Natural killer cell treated with Interleukin-12 subunit alpha and Interleukin-12 subunit beta and Interleukin-15 and Interleukin-18, amount 100 ng/mL, for 72 hours (primary cell): Measurements from ENCODE around the gene GOLGA8G. TPM values are rescaled to one million over a fixed set of nuclear protein-coding genes. Genes with fewer than 3 reads are reported as not detected.
"Not testable (repeated sequence)": the region's sequence is repeated elsewhere in the genome, so short reads cannot be mapped to it uniquely, and the experiment has no call there.

Experiments used
- ATAC-seq, 2 donors: fragments of 150-1000 bp; cut with Tn5 transposase in 1 of 2; sonication (Bioruptor Pico), chemical (Tn5 transposase) in 1 of 2; 2 replicates each; pipeline ENCODE4 v1.10.0; 2021
- DNase-seq: peaks from one replicate; pipeline ENCODE4 v3.0.0; 2022; ENCODE audit warnings: low spot score
- H3K27ac Mint-ChIP-seq, 2 donors: 1 replicate in 1 of 2; 2 replicates in 1 of 2; pipeline ENCODE4 v1.8.0; 2022; ENCODE audit warnings: mixed read lengths in 2 of 2, mild to moderate bottlenecking in 1 of 2, moderate library complexity in 1 of 2
- H3K27me3 Mint-ChIP-seq, 2 donors: 1 replicate in 1 of 2; 2 replicates in 1 of 2; pipeline ENCODE4 v1.8.0; 2022; ENCODE audit warnings: mixed read lengths in 2 of 2
- H3K36me3 Mint-ChIP-seq: one replicate; pipeline ENCODE4 v1.8.0; 2022; ENCODE audit warnings: mixed read lengths
- H3K4me1 Mint-ChIP-seq, 2 donors: 1 replicate in 1 of 2; 2 replicates in 1 of 2; pipeline ENCODE4 v1.8.0; 2022; ENCODE audit warnings: low read depth in 2 of 2, mixed read lengths in 2 of 2, mild to moderate bottlenecking in 1 of 2
- H3K4me3 Mint-ChIP-seq: one replicate; pipeline ENCODE4 v1.8.0; 2022; ENCODE audit warnings: mixed read lengths
- H3K9me3 Mint-ChIP-seq: 2 replicates; pipeline ENCODE4 v1.8.0; 2022; ENCODE audit warnings: mixed read lengths
- total RNA-seq, 2 donors: library from RNA; stranded (reverse); gene quantifications; one replicate each; pipeline ENCODE4 v1.2.3, GENCODE V29; 2022

GOLGA8G gene
- not detected for total RNA-seq

GRCh38 chr15:28532954-28533353, at the start of gene GOLGA8G:
Gene GOLGA8G, minus strand, starts transcription at chr15:28532971. Its CDS starts 62 bp downstream, at chr15:28532909.
- H3K27me3 Mint-ChIP-seq, H3K4me3 Mint-ChIP-seq, H3K4me1 Mint-ChIP-seq, H3K36me3 Mint-ChIP-seq, ATAC-seq, H3K9me3 Mint-ChIP-seq, H3K27ac Mint-ChIP-seq, DNase-seq: not testable (repeated sequence)

GRCh38 chr15:28573351-28573750, 40.6 kb upstream of the GOLGA8G start:
- not testable (repeated sequence) for H3K9me3 Mint-ChIP-seq, H3K27me3 Mint-ChIP-seq, H3K36me3 Mint-ChIP-seq, ATAC-seq, H3K27ac Mint-ChIP-seq, DNase-seq, H3K4me3 Mint-ChIP-seq, H3K4me1 Mint-ChIP-seq

- not testable (repeated sequence) for H3K9me3 Mint-ChIP-seq, H3K4me3 Mint-ChIP-seq, H3K27ac Mint-ChIP-seq, ATAC-seq, H3K4me1 Mint-ChIP-seq, DNase-seq, H3K36me3 Mint-ChIP-seq, H3K27me3 Mint-ChIP-seq
Observed at GRCh38 chr15:28553268-28553667, 20.5 kb upstream of the GOLGA8G start, which contains the start of gene GOLGA6L25. Gene GOLGA6L25, plus strand, starts transcription at chr15:28553568. Its CDS starts 61 bp downstream, at chr15:28553629.

GRCh38 chr15:28515208-28515607, 17.6 kb downstream of the GOLGA8G start:
- H3K27me3 Mint-ChIP-seq, DNase-seq, H3K27ac Mint-ChIP-seq, H3K9me3 Mint-ChIP-seq, ATAC-seq, H3K4me3 Mint-ChIP-seq, H3K36me3 Mint-ChIP-seq, H3K4me1 Mint-ChIP-seq: not testable (repeated sequence)

- not testable (repeated sequence) for H3K36me3 Mint-ChIP-seq, H3K27ac Mint-ChIP-seq, H3K4me1 Mint-ChIP-seq, H3K27me3 Mint-ChIP-seq, H3K4me3 Mint-ChIP-seq, ATAC-seq, DNase-seq, H3K9me3 Mint-ChIP-seq
Observed at GRCh38 chr15:28514128-28514527, 18.6 kb downstream of the GOLGA8G start.

GRCh38 chr15:28508217-28508889, 24.4 kb downstream of the GOLGA8G start:
- not testable (repeated sequence) for H3K9me3 Mint-ChIP-seq, H3K36me3 Mint-ChIP-seq, H3K4me3 Mint-ChIP-seq, ATAC-seq, DNase-seq, H3K4me1 Mint-ChIP-seq, H3K27me3 Mint-ChIP-seq, H3K27ac Mint-ChIP-seq

- not testable (repeated sequence) for H3K27me3 Mint-ChIP-seq, H3K36me3 Mint-ChIP-seq, DNase-seq, H3K9me3 Mint-ChIP-seq, H3K4me3 Mint-ChIP-seq, ATAC-seq, H3K4me1 Mint-ChIP-seq, H3K27ac Mint-ChIP-seq
Observed at GRCh38 chr15:28481340-28481739, 51.4 kb downstream of the GOLGA8G start.

Other genes with a start within 250 kb of the GOLGA8G start
- gene HERC2, start 210.8 kb downstream of the GOLGA8G start, total RNA-seq = 10 to 100 TPM; 42.7 to 95.8 TPM
- gene GOLGA6L24, start 174.9 kb downstream of the GOLGA8G start, total RNA-seq = not detected
- not detected for gene GOLGA8F, start 154.3 kb downstream of the GOLGA8G start, total RNA-seq
- gene GOLGA6L25, start 20.6 kb upstream of the GOLGA8G start, total RNA-seq = not detected
- gene GOLGA8M, start 179.4 kb upstream of the GOLGA8G start, total RNA-seq = 10 to 100 TPM; 21.3 to 33.1 TPM